GM18502 (cell line): ENCODE data around the gene RTN1.

Source experiments
- ATAC-seq: cut with Tn5 transposase; IDR thresholded peaks from one replicate; pipeline ENCODE4 v1.9.1; 2021; ENCODE audit warnings: mild to moderate bottlenecking; ENCODE audit not compliant: unreplicated experiment, poor library complexity

The RTN1 gene

GRCh38 chr14:59727073-59727661, 143.4 kb downstream of the RTN1 start:
- no peak for ATAC-seq

GRCh38 chr14:59711080-59711479, 159.5 kb downstream of the RTN1 start:
- ATAC-seq = no peak

- no peak for ATAC-seq
Measured at GRCh38 chr14:59707778-59708561, 162.6 kb downstream of the RTN1 start.

GRCh38 chr14:59705866-59706265, 164.7 kb downstream of the RTN1 start:
- no peak for ATAC-seq

GRCh38 chr14:59705245-59705644, 165.3 kb downstream of the RTN1 start:
- no peak for ATAC-seq

GRCh38 chr14:59704054-59704645, 166.4 kb downstream of the RTN1 start:
- ATAC-seq = no peak

GRCh38 chr14:59699442-59699841, 171.1 kb downstream of the RTN1 start:
- ATAC-seq = no peak

GRCh38 chr14:59698793-59699192, 171.8 kb downstream of the RTN1 start:
- ATAC-seq = no peak

GRCh38 chr14:59695198-59695597, 175.4 kb downstream of the RTN1 start:
- ATAC-seq = no peak

GRCh38 chr14:59691266-59691665, 179.3 kb downstream of the RTN1 start:
- ATAC-seq = no peak

GRCh38 chr14:59690426-59690825, 180.2 kb downstream of the RTN1 start:
- no peak for ATAC-seq

- ATAC-seq = peak; percentile 100
Measured at GRCh38 chr14:59688224-59689170, 182.1 kb downstream of the RTN1 start.

- no peak for ATAC-seq
Measured at GRCh38 chr14:59687663-59688062, 182.9 kb downstream of the RTN1 start.

- no peak for ATAC-seq
Measured at GRCh38 chr14:59679872-59680271, 190.7 kb downstream of the RTN1 start.

- no peak for ATAC-seq
Measured at GRCh38 chr14:59678352-59678751, 192.2 kb downstream of the RTN1 start.

- ATAC-seq = no peak
Measured at GRCh38 chr14:59677771-59678231, 192.8 kb downstream of the RTN1 start.

- no peak for ATAC-seq
Measured at GRCh38 chr14:59675394-59675793, 195.2 kb downstream of the RTN1 start.

GRCh38 chr14:59664741-59665140, 205.8 kb downstream of the RTN1 start:
- no peak for ATAC-seq

- no peak for ATAC-seq
Measured at GRCh38 chr14:59657769-59658168, 212.8 kb downstream of the RTN1 start.

- ATAC-seq = no peak
Measured at GRCh38 chr14:59656473-59656872, 214.1 kb downstream of the RTN1 start.
